Thoracic aorta (tissue), 2 donors: ENCODE results near the gene CAPN8. TPM values are rescaled to one million over a fixed set of nuclear protein-coding genes. Genes with fewer than 3 reads are reported as not detected.

ENCODE experiments used
- ATAC-seq: fragments of 150-250 bp; one replicate; pipeline ENCODE4 v1.8.0; 2017; ENCODE audit warnings: low read depth; ENCODE audit not compliant: insufficient number of reproducible peaks, low FRiP score
- DNase-seq: peaks from one replicate; pipeline ENCODE4 v3.0.0-alpha.2; 2020; ENCODE audit warnings: low spot score
- H3K27ac ChIP-seq, 2 donors: fragments of 200-600 bp; sonication (generic); 1 replicate in 1 of 2; 2 replicates in 1 of 2; pipeline ENCODE4 v1.5.1; 2016; ENCODE audit warnings: mild to moderate bottlenecking in 2 of 2, moderate library complexity in 2 of 2
- H3K27me3 ChIP-seq: fragments of 200-600 bp; sonication (generic); replicated peaks from 2 replicates; pipeline ENCODE4 v1.6.0; 2016; ENCODE audit warnings: mild to moderate bottlenecking; ENCODE audit not compliant: insufficient read depth
- H3K36me3 ChIP-seq: fragments of 200-600 bp; sonication (generic); one replicate; pipeline ENCODE4 v1.5.1; 2016
- H3K4me1 ChIP-seq, 2 donors: fragments of 200-600 bp; sonication (generic); 1 replicate in 1 of 2; 2 replicates in 1 of 2; pipeline versions ENCODE4 v1.5.1 to v1.6.0; 2016; ENCODE audit warnings: low read depth in 2 of 2, mild to moderate bottlenecking in 1 of 2; ENCODE audit not compliant: control insufficient read depth in 1 of 2
- H3K4me3 ChIP-seq: fragments of 200-600 bp; sonication (generic); 2 replicates; pipeline ENCODE4 v1.5.1; 2016; ENCODE audit warnings: mild to moderate bottlenecking
- H3K9me3 ChIP-seq: fragments of 200-600 bp; sonication (generic); 2 replicates; pipeline ENCODE4 v1.5.1; 2016
- CTCF ChIP-seq: fragments of 200-600 bp; sonication (generic); IDR thresholded peaks from one replicate; pipeline ENCODE4 v1.5.1; 2019; ENCODE audit warnings: antibody characterized with exemption
- total RNA-seq, 2 donors: library from RNA; depleted of rRNA; stranded (reverse); fragments of >200 nt; gene quantifications; one replicate each; pipeline versions ENCODE4 v1.1.0 to v1.2.3, GENCODE V29; 2016

Gene CAPN8
- total RNA-seq, 2 donors from 2014 or later = 17.5 TPM; not detected in 1

- no peak overlapping the region for H3K4me3 ChIP-seq
- DNase-seq (no peak), ATAC-seq (no peak)
- H3K9me3 ChIP-seq = no peaks in the 10 kb centered on the region
- no peaks in the 10 kb centered on the region for H3K36me3 ChIP-seq
- H3K27ac ChIP-seq = no peak overlapping the region
- H3K27me3 ChIP-seq = no peaks in the 10 kb centered on the region
- TF ChIP-seq CTCF = no peak
- H3K4me1 ChIP-seq = peaks cover 0 to 5% of the 10 kb centered on the region in 2 donors
These were observed 1.4 kb downstream of the CAPN8 start for GRCh38 chr1:223664106-223664505.

- no peaks in the 10 kb centered on the region for H3K36me3 ChIP-seq
- peaks cover 0 to 5% of the 10 kb centered on the region in 2 donors for H3K4me1 ChIP-seq
- TF ChIP-seq CTCF = no peak
- no peak for ATAC-seq
- H3K9me3 ChIP-seq = no peaks in the 10 kb centered on the region
- H3K27ac ChIP-seq = no peak overlapping the region
- H3K4me3 ChIP-seq = no peak overlapping the region
- no peak for DNase-seq
- H3K27me3 ChIP-seq = no peaks in the 10 kb centered on the region
These were observed 2.6 kb downstream of the CAPN8 start for GRCh38 chr1:223662943-223663342.

- no peaks in the 10 kb centered on the region for H3K4me1 ChIP-seq
- H3K4me3 ChIP-seq = no peak overlapping the region
- no peak overlapping the region for H3K27ac ChIP-seq
- H3K36me3 ChIP-seq = no peaks in the 10 kb centered on the region
- H3K9me3 ChIP-seq = no peaks in the 10 kb centered on the region
- DNase-seq (no peak), ATAC-seq (no peak)
- H3K27me3 ChIP-seq = no peaks in the 10 kb centered on the region
- no peak for TF ChIP-seq CTCF
These were observed 5.8 kb downstream of the CAPN8 start for GRCh38 chr1:223659711-223660110.

GRCh38 chr1:223657978-223658377, 7.5 kb downstream of the CAPN8 start:
- H3K27me3 ChIP-seq = no peaks in the 10 kb centered on the region
- TF ChIP-seq CTCF = no peak
- H3K9me3 ChIP-seq = no peaks in the 10 kb centered on the region
- H3K27ac ChIP-seq = no peak overlapping the region
- H3K4me1 ChIP-seq = no peaks in the 10 kb centered on the region
- no peaks in the 10 kb centered on the region for H3K36me3 ChIP-seq
- ATAC-seq (no peak), DNase-seq (no peak)
- H3K4me3 ChIP-seq = no peak overlapping the region

- H3K27me3 ChIP-seq = no peaks in the 10 kb centered on the region
- H3K4me1 ChIP-seq = no peaks in the 10 kb centered on the region
- no peak overlapping the region for H3K27ac ChIP-seq
- H3K36me3 ChIP-seq = no peaks in the 10 kb centered on the region
- no peaks in the 10 kb centered on the region for H3K9me3 ChIP-seq
- no peak for DNase-seq
- no peak overlapping the region for H3K4me3 ChIP-seq
- ATAC-seq = no peak
- TF ChIP-seq CTCF = no peak
These were observed 11.4 kb downstream of the CAPN8 start for GRCh38 chr1:223654083-223654482.
